Upper lobe of right lung (tissue), 1 donor: ENCODE results near the gene HGF. TPM values are rescaled to one million over a fixed set of nuclear protein-coding genes. Genes with fewer than 3 reads are reported as not detected.
A peak's percentile ranks its signal among the peaks of the same experiment; 100 is the strongest.
"Not testable (repeated sequence)": the region's sequence is repeated elsewhere in the genome, so short reads cannot be mapped to it uniquely, and the experiment has no call there.

ENCODE experiments used
- ATAC-seq: fragments of 200-7000 bp; cut with Tn5 transposase; one replicate; pipeline ENCODE4 v1.9.1; 2020; ENCODE audit warnings: mild to moderate bottlenecking, moderate library complexity
- DNase-seq: peaks from one replicate; pipeline ENCODE4 v3.0.0-alpha.2; 2020
- H3K27ac ChIP-seq: fragments of 200-600 bp; one replicate; pipeline ENCODE4 v1.8.0; 2022
- H3K27me3 ChIP-seq: fragments of 200-600 bp; one replicate; pipeline ENCODE4 v1.8.0; 2022; ENCODE audit warnings: mild to moderate bottlenecking
- H3K36me3 ChIP-seq: fragments of 200-600 bp; one replicate; pipeline ENCODE4 v1.8.0; 2022
- H3K4me1 ChIP-seq: fragments of 200-600 bp; one replicate; pipeline ENCODE4 v1.8.0; 2022
- H3K4me3 ChIP-seq: fragments of 200-600 bp; one replicate; pipeline ENCODE4 v1.8.0; 2022; ENCODE audit warnings: mild to moderate bottlenecking
- H3K9me3 ChIP-seq: fragments of 200-600 bp; one replicate; pipeline ENCODE4 v1.8.0; 2022
- intact Hi-C: fragments of 100-400 bp; cut with DNase I; formaldehyde crosslinking; loops from one replicate; pipeline ENCODE4 v1.11.0; 2022
- long read RNA-seq: library from polyadenylated mRNA; unstranded; transcript quantifications from one replicate; pipeline ENCODE4 v2.0.0, GENCODE V29; 2021
- total RNA-seq: library from RNA; stranded (reverse); fragmentation: NEBNext Ultra II Directional; extraction: Animal tissue kit (Norgen Biotek cat#: 25700); gene quantifications from one replicate; pipeline ENCODE4 v1.2.1, GENCODE V29; 2021
- TF ChIP-seq, protein P1 (sequence below): fragments of 200-600 bp; IDR thresholded peaks from one replicate; pipeline ENCODE4 v1.8.0; 2022; ENCODE audit warnings: antibody characterized with exemption
- donor health status: DM: no; HTN: yes; CAD: no; lungs with severe emphysema.

Gene HGF
- total RNA-seq = 26.5 TPM
- long read RNA-seq, full-length matches to known transcripts = 15 of 18 reads
- long read RNA-seq, partial matches to known transcripts = 1 of 18 reads
- long read RNA-seq, other reads (novel, unspliced or antisense) = 2 of 18 reads

DNA sequence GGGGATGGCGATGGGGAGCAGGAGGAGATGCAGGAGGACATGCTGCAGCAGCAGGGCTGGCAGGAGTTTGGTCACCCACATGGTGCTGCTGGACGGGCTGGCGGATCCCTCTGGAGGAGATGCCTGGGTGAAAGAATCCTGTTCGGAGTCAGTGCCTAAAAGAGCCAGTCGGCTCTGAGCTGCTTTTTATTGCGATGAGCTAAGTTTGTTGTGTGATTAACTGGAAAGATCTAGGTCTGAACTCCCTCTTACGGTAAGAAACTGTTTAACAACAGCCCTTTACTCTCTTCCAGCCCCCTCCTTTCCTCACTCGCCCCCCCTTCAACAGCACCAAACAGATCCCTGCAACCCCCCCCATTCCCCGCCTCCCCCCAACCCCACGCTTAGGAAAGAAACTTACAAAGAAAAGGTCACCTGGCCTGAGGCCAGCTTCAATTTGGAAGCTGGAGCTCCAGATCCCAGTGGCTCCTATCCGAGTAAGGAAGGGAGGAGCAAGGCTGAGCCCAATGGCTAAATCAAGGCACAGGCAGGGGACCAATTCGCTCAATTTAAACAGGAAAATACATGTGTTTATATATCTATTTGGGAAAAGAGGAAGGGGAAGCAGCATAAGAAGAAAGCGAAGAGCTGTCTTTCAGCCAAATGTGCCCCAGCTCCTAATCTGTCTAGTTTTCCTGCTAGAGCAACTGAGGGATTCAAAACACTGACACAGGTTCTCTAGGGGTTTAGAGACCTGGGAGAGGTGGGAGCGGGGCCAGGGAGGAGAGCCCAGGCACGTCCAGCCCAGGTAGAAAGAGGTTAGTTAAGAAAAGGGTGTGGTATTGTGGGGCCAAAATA is at the start of gene HGF:
Gene HGF (minus strand): TSS at position 157 of the 837 bp plus-strand sequence. CDS start 76 bp downstream, at position 81.
- H3K27me3 ChIP-seq = no peaks in the 10 kb centered on the region
- H3K9me3 ChIP-seq = no peaks in the 10 kb centered on the region
- no peaks in the 10 kb centered on the region for H3K4me1 ChIP-seq
- DNase-seq (no peak), ATAC-seq (peak; percentile 65)
- intact Hi-C loops = no loop called here
- peak within 1 kb of the TSS; percentile 67 for H3K27ac ChIP-seq
- H3K36me3 ChIP-seq = no peaks in the 10 kb centered on the region
- peak within 1 kb of the TSS; percentile 49 for H3K4me3 ChIP-seq
- TF ChIP-seq, protein P1, sequence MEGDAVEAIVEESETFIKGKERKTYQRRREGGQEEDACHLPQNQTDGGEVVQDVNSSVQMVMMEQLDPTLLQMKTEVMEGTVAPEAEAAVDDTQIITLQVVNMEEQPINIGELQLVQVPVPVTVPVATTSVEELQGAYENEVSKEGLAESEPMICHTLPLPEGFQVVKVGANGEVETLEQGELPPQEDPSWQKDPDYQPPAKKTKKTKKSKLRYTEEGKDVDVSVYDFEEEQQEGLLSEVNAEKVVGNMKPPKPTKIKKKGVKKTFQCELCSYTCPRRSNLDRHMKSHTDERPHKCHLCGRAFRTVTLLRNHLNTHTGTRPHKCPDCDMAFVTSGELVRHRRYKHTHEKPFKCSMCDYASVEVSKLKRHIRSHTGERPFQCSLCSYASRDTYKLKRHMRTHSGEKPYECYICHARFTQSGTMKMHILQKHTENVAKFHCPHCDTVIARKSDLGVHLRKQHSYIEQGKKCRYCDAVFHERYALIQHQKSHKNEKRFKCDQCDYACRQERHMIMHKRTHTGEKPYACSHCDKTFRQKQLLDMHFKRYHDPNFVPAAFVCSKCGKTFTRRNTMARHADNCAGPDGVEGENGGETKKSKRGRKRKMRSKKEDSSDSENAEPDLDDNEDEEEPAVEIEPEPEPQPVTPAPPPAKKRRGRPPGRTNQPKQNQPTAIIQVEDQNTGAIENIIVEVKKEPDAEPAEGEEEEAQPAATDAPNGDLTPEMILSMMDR = no peak

DNA sequence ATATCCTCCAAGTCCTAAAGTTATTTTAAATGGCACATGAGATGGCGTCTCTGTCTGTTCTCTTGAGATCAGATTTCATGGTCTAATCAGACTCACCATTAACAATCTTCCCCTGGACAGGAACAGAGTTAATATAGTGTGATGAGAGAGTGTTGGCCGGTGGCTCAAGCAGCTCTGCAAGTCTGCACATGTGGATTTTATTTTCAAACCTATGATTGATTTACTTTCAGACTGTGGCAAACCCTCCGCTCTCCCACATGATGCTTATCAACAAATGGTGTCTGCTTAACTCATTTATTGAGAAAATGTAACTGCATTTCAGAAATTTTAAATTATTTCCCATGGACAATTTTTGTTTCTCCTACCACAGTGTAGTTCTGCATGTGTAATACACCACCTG is 46.5 kb upstream of the HGF start:
- Histone ChIP-seq H3K4me1 (no peaks in the 10 kb centered on the region), H3K27ac (no peak overlapping the region), H3K27me3 (no peaks in the 10 kb centered on the region), H3K4me3 (no peak overlapping the region), H3K36me3 (no peaks in the 10 kb centered on the region), H3K9me3 (no peaks in the 10 kb centered on the region)
- TF ChIP-seq, protein P1 = no peak
- intact Hi-C loops = no loop called here
- ATAC-seq (no peak), DNase-seq (no peak)

DNA sequence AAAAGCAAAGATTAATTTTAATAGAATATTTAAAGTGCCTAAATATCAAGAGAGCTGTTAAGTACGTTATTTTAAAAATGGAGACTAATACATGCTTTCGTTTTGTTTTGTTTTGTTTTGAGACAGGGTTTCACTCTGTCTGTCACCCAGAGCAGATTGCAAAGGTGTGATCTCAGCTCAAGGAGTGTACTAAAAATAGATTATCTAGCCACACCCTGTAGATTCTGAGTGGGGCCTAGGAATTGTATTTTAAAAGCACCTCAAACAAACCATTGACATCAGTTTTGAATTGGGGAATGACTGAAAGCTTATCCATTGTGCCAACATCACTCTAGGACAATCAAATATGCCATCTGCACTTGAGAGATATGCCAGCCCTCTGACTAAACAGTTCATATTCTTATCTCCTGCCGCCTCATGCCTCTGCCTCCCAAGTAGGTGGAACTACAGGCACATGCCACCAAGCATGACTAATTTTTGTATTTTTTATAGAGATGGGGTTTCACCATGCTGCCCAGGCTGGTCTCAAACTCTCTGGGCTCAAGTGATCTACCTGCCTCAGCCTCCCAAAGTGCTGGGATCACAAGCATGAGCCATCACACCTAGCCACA is 43.1 kb upstream of the HGF start:
- H3K9me3 ChIP-seq, ATAC-seq, intact Hi-C loops, H3K27me3 ChIP-seq, H3K4me1 ChIP-seq, H3K4me3 ChIP-seq, DNase-seq, H3K27ac ChIP-seq, H3K36me3 ChIP-seq: not testable (repeated sequence)

DNA sequence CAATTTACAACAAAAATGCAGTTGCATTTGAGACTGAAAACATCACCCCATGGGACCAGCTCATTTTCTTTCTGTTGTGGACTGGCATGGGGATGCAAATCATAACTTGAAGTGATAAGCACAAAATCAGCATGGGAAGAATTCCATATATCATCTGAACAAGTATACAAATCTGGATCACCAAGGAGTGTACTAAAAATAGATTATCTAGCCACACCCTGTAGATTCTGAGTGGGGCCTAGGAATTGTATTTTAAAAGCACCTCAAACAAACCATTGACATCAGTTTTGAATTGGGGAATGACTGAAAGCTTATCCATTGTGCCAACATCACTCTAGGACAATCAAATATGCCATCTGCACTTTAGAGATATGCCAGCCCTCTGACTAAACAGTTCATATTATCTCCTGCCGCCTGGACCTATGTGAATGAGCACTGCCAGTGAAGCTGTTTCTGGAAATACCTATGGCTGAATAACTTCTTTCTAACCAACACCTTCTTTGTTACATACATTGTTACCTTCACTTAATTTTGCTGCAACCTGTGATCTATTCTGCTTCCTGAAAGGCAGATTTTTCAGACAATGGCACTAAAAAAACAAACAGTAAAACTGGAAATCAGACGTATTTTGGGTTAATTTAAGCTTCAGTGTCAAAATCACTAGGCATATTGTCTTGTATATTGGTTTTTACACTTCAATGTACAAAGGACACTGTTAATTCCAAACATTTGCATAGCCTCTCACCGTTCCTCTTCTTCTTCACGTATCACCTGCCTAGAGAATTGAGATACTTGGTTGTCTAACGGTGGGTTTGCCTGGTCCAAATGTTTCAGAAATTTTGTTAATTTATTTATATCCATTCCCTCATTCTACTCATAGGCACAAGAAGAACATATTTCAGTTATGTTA is 42.4 kb upstream of the HGF start:
- no peak for ATAC-seq
- no peak for DNase-seq
- no peaks in the 10 kb centered on the region for H3K36me3 ChIP-seq
- H3K9me3 ChIP-seq = no peaks in the 10 kb centered on the region
- no peaks in the 10 kb centered on the region for H3K4me1 ChIP-seq
- no peak overlapping the region for H3K27ac ChIP-seq
- no peak overlapping the region for H3K4me3 ChIP-seq
- intact Hi-C loops = no loop called here
- TF ChIP-seq, protein P1 = no peak
- H3K27me3 ChIP-seq = no peaks in the 10 kb centered on the region

DNA sequence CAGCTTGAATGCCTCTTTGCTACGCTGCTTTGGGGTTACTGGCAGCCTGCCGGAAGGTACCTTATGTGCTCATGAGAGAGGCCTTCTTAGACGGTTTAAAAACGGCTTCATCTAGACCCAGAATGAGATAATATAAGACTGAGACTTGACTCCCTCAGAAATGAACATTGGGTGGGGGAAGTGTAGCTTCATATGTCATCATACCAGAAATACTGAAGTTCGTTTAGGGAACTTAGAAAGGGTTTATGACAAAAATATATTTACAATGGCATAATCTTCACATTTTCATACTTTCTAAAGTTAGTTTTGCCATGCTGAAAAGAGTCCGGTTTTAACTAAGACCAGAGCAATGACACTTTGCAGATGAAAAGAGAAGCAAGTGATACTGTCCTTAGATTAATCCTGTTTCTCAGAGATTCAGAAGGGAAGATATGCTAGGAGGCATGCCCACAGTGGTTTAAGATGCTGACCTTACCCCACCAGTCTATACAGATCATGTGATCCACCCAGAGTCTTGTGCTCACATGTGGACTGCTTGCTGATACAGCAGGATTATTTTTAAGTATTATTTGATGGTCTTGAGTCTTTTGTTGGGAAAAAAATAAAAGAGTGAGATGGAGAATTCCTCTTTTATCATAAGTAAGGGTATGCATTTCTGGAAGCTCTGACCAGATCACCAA is 40.8 kb upstream of the HGF start:
- DNase-seq (no peak), ATAC-seq (peak; percentile 79)
- Histone ChIP-seq H3K27ac (peak overlapping the region; percentile 34), H3K4me1 (no peaks in the 10 kb centered on the region), H3K36me3 (no peaks in the 10 kb centered on the region), H3K9me3 (no peaks in the 10 kb centered on the region), H3K27me3 (no peaks in the 10 kb centered on the region), H3K4me3 (no peak overlapping the region)
- intact Hi-C loops = no loop called here
- TF ChIP-seq, protein P1 = no peak

DNA sequence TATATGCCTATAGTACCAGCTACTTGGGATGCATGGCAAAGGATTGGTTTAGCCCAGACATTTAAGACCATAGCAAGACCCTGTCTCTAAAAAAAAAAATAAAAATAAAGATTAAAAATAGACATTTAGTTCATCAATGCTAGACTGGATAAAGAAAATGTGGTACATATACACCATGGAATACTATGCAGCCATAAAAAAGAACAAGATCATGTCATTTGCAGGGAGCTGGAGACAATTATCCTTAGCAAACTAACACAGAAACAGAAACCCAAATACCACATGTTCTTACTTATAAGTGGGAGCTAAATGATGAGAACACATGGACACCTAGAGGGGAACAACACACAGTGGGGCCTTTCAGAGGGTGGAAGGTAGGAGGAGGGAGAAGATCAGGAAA is 38.5 kb upstream of the HGF start:
- intact Hi-C loops, H3K9me3 ChIP-seq, H3K27me3 ChIP-seq, H3K4me1 ChIP-seq, H3K4me3 ChIP-seq, H3K27ac ChIP-seq, H3K36me3 ChIP-seq, DNase-seq, ATAC-seq: not testable (repeated sequence)
